A549 (cell line): ENCODE results near the gene CLPSL1. TPM values are rescaled to one million over a fixed set of nuclear protein-coding genes. Genes with fewer than 3 reads are reported as not detected.

Source experiments
- ATAC-seq, 2 experiments: fragments of 200-7000 bp in 1 of 2; fragments of >200 bp in 1 of 2; cut with Nextera tagmentation in 1 of 2; cut with Tn5 transposase in 1 of 2; 3 replicates each; pipeline versions ENCODE4 v1.8.0 to v1.9.1; 2018 to 2020; ENCODE audit warnings: mild to moderate bottlenecking in 1 of 2, moderate library complexity in 1 of 2
- CTCF ChIA-PET: fragments of 300-600 bp; sonication (Branson Sonifier 250); formaldehyde crosslinking; extraction: SDS; loops from one replicate; lab custom pipeline; 2021; ENCODE audit warnings: antibody characterized with exemption, inconsistent platforms; lab: Yijun Ruan, JAX
- POLR2A ChIA-PET: fragments of 350-600 bp; formaldehyde crosslinking; extraction: SDS; loops from one replicate; lab custom pipeline; 2021; ENCODE audit warnings: antibody characterized with exemption, inconsistent platforms; lab: Yijun Ruan, JAX
- DNase-seq, 2 experiments: peaks; one replicate each; pipeline versions ENCODE4 v3.0.0 to v3.0.0-alpha.2; 2011 to 2016; ENCODE audit warnings: low read depth in 1 of 2, low spot score in 1 of 2
- FAIRE-seq: peaks from 2 replicates; lab custom pipeline; 2011; peaks lifted over from hg19 to GRCh38; lab: Jason Lieb, UNC
- H3K27ac ChIP-seq, 2 experiments: fragments of >200 bp; sonication (Bioruptor Twin); formaldehyde crosslinking; 3 replicates each; pipeline ENCODE4 v1.5.1; 2016 to 2017
- H3K4me1 ChIP-seq: fragments of >200 bp; sonication (Bioruptor Twin); formaldehyde crosslinking; 3 replicates; pipeline ENCODE4 v1.6.1; 2016
- H3K4me2 ChIP-seq: fragments of >200 bp; sonication (Bioruptor Twin); formaldehyde crosslinking; 3 replicates; pipeline ENCODE4 v1.6.1; 2016
- H3K4me3 ChIP-seq: fragments of >200 bp; sonication (Bioruptor Twin); formaldehyde crosslinking; 3 replicates; pipeline ENCODE4 v1.5.1; 2016
- H3K9me3 ChIP-seq: fragments of >200 bp; sonication (Bioruptor Twin); formaldehyde crosslinking; 3 replicates; pipeline ENCODE4 v1.6.1; 2016
- CBX2 ChIP-seq: fragments of 200-600 bp; sonication (generic); IDR thresholded peaks from 2 replicates; pipeline ENCODE4 v1.6.1; 2016; ENCODE audit warnings: low read depth, mild to moderate bottlenecking, borderline replicate concordance
- CBX8 ChIP-seq: fragments of 200-600 bp; sonication (generic); IDR thresholded peaks from 2 replicates; pipeline ENCODE4 v1.6.1; 2016
- CEBPB ChIP-seq, 2 experiments: fragments of >200 bp in 1 of 2; sonication (Bioruptor Twin) in 1 of 2; formaldehyde crosslinking in 1 of 2; IDR thresholded peaks; 2 replicates each; pipeline ENCODE4 v1.6.1; 2012 to 2016
- CHD2 ChIP-seq: fragments of 150-350 bp; IDR thresholded peaks from 2 replicates; pipeline ENCODE4 v1.6.1; 2014; ENCODE audit warnings: low read length; ENCODE audit not compliant: partially characterized antibody
- CHD4 ChIP-seq: fragments of 200-600 bp; sonication (generic); IDR thresholded peaks from 2 replicates; pipeline ENCODE4 v1.6.1; 2016; ENCODE audit warnings: antibody characterized with exemption, mild to moderate bottlenecking, borderline replicate concordance
- ESRRA ChIP-seq: fragments of 150-350 bp; IDR thresholded peaks from 2 replicates; pipeline ENCODE4 v1.6.1; 2014; ENCODE audit warnings: mild to moderate bottlenecking, low read length, borderline replicate concordance
- HOXA7 ChIP-seq: fragments of 250-450 bp; sonication (Bioruptor Pico); IDR thresholded peaks from 2 replicates; pipeline ENCODE4 v1.5.0; 2020; ENCODE audit warnings: mild to moderate bottlenecking, moderate library complexity
- HOXB5 ChIP-seq: fragments of 250-450 bp; sonication (Bioruptor Pico); IDR thresholded peaks from 2 replicates; pipeline ENCODE4 v1.5.0; 2020; ENCODE audit warnings: mild to moderate bottlenecking, moderate library complexity
- JUN ChIP-seq, 2 experiments: fragments of >200 bp; sonication (Bioruptor Twin); formaldehyde crosslinking; IDR thresholded peaks; 2 replicates in 1 of 2; 3 replicates in 1 of 2; pipeline ENCODE4 v1.6.1; 2016 to 2017
- MAFK ChIP-seq: fragments of 450-650 bp; IDR thresholded peaks from 2 replicates; pipeline ENCODE4 v1.6.1; 2014; ENCODE audit not compliant: partially characterized antibody
- MAZ ChIP-seq: fragments of 150-350 bp; IDR thresholded peaks from 2 replicates; pipeline ENCODE4 v1.6.1; 2014; ENCODE audit warnings: antibody characterized with exemption, low read depth, low read length, borderline replicate concordance
- NFE2L2 ChIP-seq: fragments of 150-350 bp; conservative IDR thresholded peaks from 2 replicates; pipeline ENCODE4 v1.6.1; 2014; ENCODE audit warnings: low read length
- NR3C1 ChIP-seq: fragments of >200 bp; sonication (Bioruptor Twin); formaldehyde crosslinking; IDR thresholded peaks from 3 replicates; pipeline ENCODE4 v1.6.1; 2017
- POLR2A ChIP-seq: IDR thresholded peaks from 2 replicates; pipeline ENCODE4 v1.6.1; 2012; ENCODE audit warnings: mild to moderate bottlenecking, low read length
- POLR2AphosphoS2 ChIP-seq: conservative IDR thresholded peaks from 2 replicates; pipeline ENCODE4 v1.6.1; 2012; ENCODE audit warnings: low read length, improper control_type of control experiment, inconsistent platforms
- RARB ChIP-seq: fragments of 250-450 bp; sonication (Bioruptor Pico); IDR thresholded peaks from 2 replicates; pipeline ENCODE4 v1.8.0; 2021; ENCODE audit warnings: mild to moderate bottlenecking, moderate library complexity
- SMC3 ChIP-seq: fragments of >200 bp; sonication (Bioruptor Twin); formaldehyde crosslinking; IDR thresholded peaks from 3 replicates; pipeline ENCODE4 v1.6.1; 2018; ENCODE audit warnings: inconsistent platforms
- TFCP2L1 ChIP-seq: fragments of 250-450 bp; sonication (Bioruptor Pico); IDR thresholded peaks from 2 replicates; pipeline ENCODE4 v1.5.0; 2021; ENCODE audit warnings: mild to moderate bottlenecking
- ZSCAN20 ChIP-seq: fragments of 250-450 bp; sonication (Bioruptor Pico); IDR thresholded peaks from 2 replicates; pipeline ENCODE4 v1.8.0; 2022; ENCODE audit warnings: mild to moderate bottlenecking, moderate library complexity
- WGBS: methylation state at CpG from one replicate; pipeline ENCODE4 v1.1.6; 2017; ENCODE audit errors: missing lambda C conversion rate; 5-methylcytosine and 5-hydroxymethylcytosine counted together
- polyA plus RNA-seq, 4 experiments: library from polyadenylated mRNA; depleted of rRNA in 3 of 4; stranded (reverse); fragments of >200 nt; fragmentation: RNase III in 1 of 4; extraction: RNeasy Plus Mini Kit Qiagen cat#74134 plus additional on column Dnase treatment in 1 of 4; gene quantifications; 2 replicates in 3 of 4; 3 replicates in 1 of 4; pipeline ENCODE4 v1.2.3, GENCODE V29; 2011 to 2017
- TF ChIP-seq, protein P1 (sequence below): fragments of >200 bp; sonication (Bioruptor Twin); formaldehyde crosslinking; IDR thresholded peaks from 3 replicates; pipeline ENCODE4 v1.5.1; 2016
- TF ChIP-seq, protein P2 (sequence below): IDR thresholded peaks from 2 replicates; pipeline ENCODE4 v1.6.1; 2012
- TF ChIP-seq, protein P3 (sequence below): fragments of 450-650 bp; IDR thresholded peaks from 2 replicates; pipeline ENCODE4 v1.6.1; 2014; ENCODE audit warnings: antibody characterized with exemption

The CLPSL1 gene
- polyA plus RNA-seq, 2 of the 4 experiments (the other 2 are of a cell fraction): not detected

DNA sequence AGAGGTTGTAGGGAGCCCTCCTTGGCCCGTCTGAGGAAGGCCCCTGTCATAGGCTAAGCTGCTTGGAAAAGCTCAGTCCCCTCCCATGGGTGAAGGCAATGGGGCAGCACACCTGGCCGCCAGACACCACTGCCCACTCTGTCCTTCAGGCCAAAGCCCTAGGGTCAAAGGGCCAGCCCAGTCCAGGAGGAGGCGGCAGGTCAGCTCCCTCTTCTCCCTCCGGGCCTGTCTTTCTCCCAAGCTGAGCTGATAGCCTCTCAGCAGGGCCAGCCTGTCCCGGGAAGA lies 9.5 kb upstream of the CLPSL1 start:
- FAIRE-seq: no peak

DNA sequence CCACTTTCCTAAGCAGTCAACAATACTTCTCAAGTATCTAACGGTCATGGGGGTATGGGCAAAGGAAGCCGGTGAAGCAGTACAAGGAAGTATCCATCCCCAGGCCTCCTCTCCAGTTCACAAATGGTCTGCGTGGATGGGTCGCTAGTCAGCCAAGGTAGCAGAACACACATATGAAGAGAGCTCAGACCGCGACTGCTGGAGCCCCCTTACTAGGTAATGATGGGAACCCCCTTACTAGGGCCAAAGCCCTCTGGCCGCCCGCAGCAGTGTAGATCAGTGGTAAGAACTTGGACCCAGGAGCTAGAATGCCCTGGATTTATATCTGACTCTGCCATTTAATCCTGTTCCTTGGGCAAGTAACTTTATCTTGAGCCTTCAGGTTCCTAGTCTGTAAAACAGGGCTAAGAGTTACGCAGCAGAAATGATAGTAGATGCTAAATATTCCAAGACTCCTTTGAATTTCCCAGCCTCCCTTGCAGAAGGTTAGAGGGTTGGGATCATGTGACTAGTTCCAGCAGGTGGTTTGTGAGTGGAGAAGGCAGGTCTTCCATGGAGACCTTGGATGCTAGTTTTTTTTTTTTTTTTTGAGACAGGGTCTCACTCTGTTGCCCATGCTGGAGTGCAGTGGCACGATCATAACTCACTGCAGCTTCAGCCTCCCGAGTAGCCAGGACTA lies 6.6 kb upstream of the CLPSL1 start:
- no peak for TF ChIP-seq POLR2AphosphoS2
- TF ChIP-seq POLR2A: no peak
- TF ChIP-seq, protein P1, sequence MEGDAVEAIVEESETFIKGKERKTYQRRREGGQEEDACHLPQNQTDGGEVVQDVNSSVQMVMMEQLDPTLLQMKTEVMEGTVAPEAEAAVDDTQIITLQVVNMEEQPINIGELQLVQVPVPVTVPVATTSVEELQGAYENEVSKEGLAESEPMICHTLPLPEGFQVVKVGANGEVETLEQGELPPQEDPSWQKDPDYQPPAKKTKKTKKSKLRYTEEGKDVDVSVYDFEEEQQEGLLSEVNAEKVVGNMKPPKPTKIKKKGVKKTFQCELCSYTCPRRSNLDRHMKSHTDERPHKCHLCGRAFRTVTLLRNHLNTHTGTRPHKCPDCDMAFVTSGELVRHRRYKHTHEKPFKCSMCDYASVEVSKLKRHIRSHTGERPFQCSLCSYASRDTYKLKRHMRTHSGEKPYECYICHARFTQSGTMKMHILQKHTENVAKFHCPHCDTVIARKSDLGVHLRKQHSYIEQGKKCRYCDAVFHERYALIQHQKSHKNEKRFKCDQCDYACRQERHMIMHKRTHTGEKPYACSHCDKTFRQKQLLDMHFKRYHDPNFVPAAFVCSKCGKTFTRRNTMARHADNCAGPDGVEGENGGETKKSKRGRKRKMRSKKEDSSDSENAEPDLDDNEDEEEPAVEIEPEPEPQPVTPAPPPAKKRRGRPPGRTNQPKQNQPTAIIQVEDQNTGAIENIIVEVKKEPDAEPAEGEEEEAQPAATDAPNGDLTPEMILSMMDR: no peak
- no peak for TF ChIP-seq CEBPB (IDR thresholded peaks at IDR 0.05)
- TF ChIP-seq HOXB5 (CRISPR knock-in tag): no peak
- no peak for TF ChIP-seq CHD2
- TF ChIP-seq HOXA7: no peak
- TF ChIP-seq SMC3: no peak
- no peak for TF ChIP-seq CBX8
- TF ChIP-seq NFE2L2: no peak
- no peak overlapping the region for H3K4me2 ChIP-seq
- ChIA-PET CTCF (interaction anchor here (1.2 to 1.7 kb wide), 2 partner anchors 13 to 21 kb away, joined by 3 read pairs; no protein-coding TSS in a partner anchor), POLR2A (no interaction called here)
- no peak for ATAC-seq
- H3K4me1 ChIP-seq: no peaks in the 10 kb centered on the region
- 81% methylated on average over 11 of the region's 11 CpGs for WGBS
- no peak for DNase-seq
- FAIRE-seq: no peak
- no peaks in the 10 kb centered on the region for H3K9me3 ChIP-seq
- no peak overlapping the region for H3K27ac ChIP-seq
- no peak overlapping the region for H3K4me3 ChIP-seq

More for the DNA sequence above, 9.5 kb upstream of the CLPSL1 start:
- no peak overlapping the region for H3K4me3 ChIP-seq
- peak; percentile 19 to 20; a peak in 1 of 6 replicates for ATAC-seq
- no peaks in the 10 kb centered on the region for H3K9me3 ChIP-seq
- ChIA-PET POLR2A (no interaction called here), CTCF (no interaction called here)
- DNase-seq: no peak
- H3K4me1 ChIP-seq: no peaks in the 10 kb centered on the region
- TF ChIP-seq, protein P1: no peak
- no peak for TF ChIP-seq RARB
- no peak for TF ChIP-seq JUN (IDR thresholded peaks at IDR 0.05)
- TF ChIP-seq CBX2: no peak
- TF ChIP-seq ESRRA: no peak
- TF ChIP-seq, protein P2, sequence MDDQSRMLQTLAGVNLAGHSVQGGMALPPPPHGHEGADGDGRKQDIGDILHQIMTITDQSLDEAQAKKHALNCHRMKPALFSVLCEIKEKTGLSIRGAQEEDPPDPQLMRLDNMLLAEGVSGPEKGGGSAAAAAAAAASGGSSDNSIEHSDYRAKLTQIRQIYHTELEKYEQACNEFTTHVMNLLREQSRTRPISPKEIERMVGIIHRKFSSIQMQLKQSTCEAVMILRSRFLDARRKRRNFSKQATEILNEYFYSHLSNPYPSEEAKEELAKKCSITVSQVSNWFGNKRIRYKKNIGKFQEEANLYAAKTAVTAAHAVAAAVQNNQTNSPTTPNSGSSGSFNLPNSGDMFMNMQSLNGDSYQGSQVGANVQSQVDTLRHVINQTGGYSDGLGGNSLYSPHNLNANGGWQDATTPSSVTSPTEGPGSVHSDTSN: no peak
- TF ChIP-seq ZSCAN20 (CRISPR knock-in tag): no peak
- 69% methylated on average over 4 of the region's 5 CpGs for WGBS
- no peak overlapping the region for H3K4me2 ChIP-seq
- no peak overlapping the region for H3K27ac ChIP-seq

DNA sequence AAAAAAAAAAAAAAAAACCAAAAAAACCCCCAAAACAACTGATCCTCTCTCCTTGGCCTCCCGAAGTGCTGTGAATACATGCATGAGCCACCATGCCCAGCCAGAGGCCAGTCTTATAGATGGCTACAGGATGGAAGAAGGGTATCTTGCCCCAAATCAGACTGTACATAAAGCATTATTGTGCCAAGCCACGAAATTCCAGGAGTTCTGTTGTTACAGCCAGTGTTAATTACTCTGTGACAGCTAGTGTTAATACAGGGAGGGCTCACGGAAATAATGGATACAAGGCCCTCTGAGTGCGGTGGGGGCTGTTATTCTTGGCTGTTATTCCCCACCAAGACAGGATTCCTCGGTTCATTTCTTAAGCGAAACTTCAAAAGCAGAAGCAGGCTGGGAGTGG lies 5.8 kb upstream of the CLPSL1 start:
- ChIA-PET CTCF (interaction anchor here (1.7 kb wide), 1 partner anchor 12 kb away, joined by 3 read pairs; no protein-coding TSS in a partner anchor), POLR2A (no interaction called here)
- no peak for DNase-seq
- no peak for FAIRE-seq
- Histone ChIP-seq H3K9me3 (no peaks in the 10 kb centered on the region), H3K4me3 (no peak overlapping the region), H3K27ac (no peak overlapping the region), H3K4me2 (no peak overlapping the region), H3K4me1 (no peaks in the 10 kb centered on the region)
- TF ChIP-seq NFE2L2 (no peak), NR3C1 (no peak), MAFK (no peak), TFCP2L1 (CRISPR knock-in tag) (no peak), SMC3 (no peak), JUN (IDR thresholded peaks at IDR 0.05) (no peak), CHD4 (no peak), MAZ (no peak)
- TF ChIP-seq, protein P3, sequence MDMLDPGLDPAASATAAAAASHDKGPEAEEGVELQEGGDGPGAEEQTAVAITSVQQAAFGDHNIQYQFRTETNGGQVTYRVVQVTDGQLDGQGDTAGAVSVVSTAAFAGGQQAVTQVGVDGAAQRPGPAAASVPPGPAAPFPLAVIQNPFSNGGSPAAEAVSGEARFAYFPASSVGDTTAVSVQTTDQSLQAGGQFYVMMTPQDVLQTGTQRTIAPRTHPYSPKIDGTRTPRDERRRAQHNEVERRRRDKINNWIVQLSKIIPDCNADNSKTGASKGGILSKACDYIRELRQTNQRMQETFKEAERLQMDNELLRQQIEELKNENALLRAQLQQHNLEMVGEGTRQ: no peak
- ATAC-seq: no peak
- 86% methylated on average over 6 of the region's 6 CpGs for WGBS
